Measurements from ENCODE around the gene LETM1.

LETM1 gene

DNA sequence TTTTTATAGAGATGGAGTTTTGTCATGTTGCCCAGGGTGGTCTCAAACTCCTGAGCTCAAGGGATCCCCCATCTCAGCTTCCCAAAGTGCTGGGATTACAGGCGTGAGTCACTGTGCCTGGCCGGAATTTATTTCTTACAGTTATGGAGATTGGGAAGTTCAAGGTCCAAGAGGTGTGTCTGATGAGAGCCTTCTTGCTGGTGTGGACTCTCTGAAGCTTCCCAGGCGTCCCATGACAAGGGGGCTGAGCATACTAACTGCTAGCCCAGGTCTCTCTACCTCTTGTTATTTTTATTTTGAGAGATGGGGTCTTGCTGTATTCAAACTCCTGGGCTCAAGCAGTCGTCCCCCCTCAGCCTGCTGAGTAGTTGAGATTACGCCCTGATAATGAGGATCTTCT lies 12.3 kb upstream of the LETM1 start:
- Histone ChIP-seq H2AK5ac (ENCODE audit: low read length) (no peak overlapping the region), H3K79me1 (ENCODE audit: low read length) (peaks cover 13% of the 10 kb centered on the region), H3K79me2 (ENCODE audit: control insufficient read depth, insufficient read depth, low read length, poor library complexity) (peaks cover 8% of the 10 kb centered on the region), H3K14ac (ENCODE audit: low read length) (no peak overlapping the region), H3K4me3 (ENCODE audit: low read depth, low read length) (no peak overlapping the region), H2AFZ (ENCODE audit: insufficient read depth, low read length, poor library complexity) (no peak overlapping the region), H4K12ac (ENCODE audit: low read depth, low read length) (no peak overlapping the region), H3K4ac (ENCODE audit: low read depth, low read length) (no peak overlapping the region), H3K9me3 (ENCODE audit: insufficient read depth, low read depth, low read length) (peaks cover 2% of the 10 kb centered on the region), H2BK120ac (ENCODE audit: insufficient read depth, low read length, poor library complexity) (no peak overlapping the region), H2BK12ac (ENCODE audit: low read length) (no peak overlapping the region), H3K27ac (ENCODE audit: low read depth, low read length) (no peak overlapping the region), H3K23ac (ENCODE audit: low read length) (no peak overlapping the region), H3K9ac (ENCODE audit: low read length) (no peak overlapping the region), H3K18ac (ENCODE audit: low read length) (no peak overlapping the region), H4K91ac (ENCODE audit: low read depth, low read length) (no peak overlapping the region), H4K8ac (ENCODE audit: low read depth, low read length) (no peak overlapping the region), H2BK5ac (ENCODE audit: low read depth, low read length, poor library complexity) (no peak overlapping the region), H3K36me3 (ENCODE audit: control insufficient read depth in 1 of 2, insufficient read depth in 2 of 2, low read length in 2 of 2) (no peaks in the 10 kb centered on the region), H3K4me2 (ENCODE audit: low read length) (no peak overlapping the region), H3K27me3 (ENCODE audit: insufficient read depth, low read length) (peaks cover under 1% of the 10 kb centered on the region), H3K4me1 (ENCODE audit: control insufficient read depth in 1 of 2, insufficient read depth in 2 of 2, low read length in 2 of 2) (peaks cover 0 to 3% of the 10 kb centered on the region in 2 experiments)
- WGBS (ENCODE audit: extremely low coverage, insufficient coverage, insufficient read length), result no CpG with 5 or more reads among the region's 5 CpGs
- DNase-seq, result no peak

DNA sequence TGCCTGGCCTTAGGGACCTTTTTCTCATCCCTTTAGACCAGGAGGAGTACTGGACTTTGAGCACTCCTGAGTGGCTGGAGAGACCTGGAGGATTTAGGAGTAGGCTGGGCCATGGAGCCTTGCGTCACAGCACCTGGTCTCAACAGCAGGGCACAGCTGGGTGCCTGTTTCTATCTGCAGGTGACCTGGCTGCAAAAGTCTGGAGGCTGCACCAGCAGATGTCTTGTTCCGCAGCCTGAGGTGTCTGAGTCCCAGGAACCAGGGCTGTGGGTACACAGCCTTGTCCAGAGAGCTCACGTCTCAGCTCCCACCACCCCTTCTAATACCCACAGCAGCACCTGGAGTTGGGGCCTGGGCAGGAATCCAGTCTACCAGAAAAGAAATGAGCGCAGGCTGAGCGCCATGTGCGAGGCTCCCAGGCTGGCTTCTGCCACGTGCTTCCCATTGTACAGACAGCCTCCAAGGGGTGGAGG lies 10.3 kb upstream of the LETM1 start:
- Histone ChIP-seq H3K27ac (ENCODE audit: low read depth, low read length) (no peak overlapping the region), H3K9ac (ENCODE audit: low read length) (no peak overlapping the region), H3K4me2 (ENCODE audit: low read length) (no peak overlapping the region), H3K4me1 (ENCODE audit: control insufficient read depth in 1 of 2, insufficient read depth in 2 of 2, low read length in 2 of 2) (peaks cover 0 to 3% of the 10 kb centered on the region in 2 experiments), H3K23ac (ENCODE audit: low read length) (no peak overlapping the region), H3K4me3 (ENCODE audit: low read depth, low read length) (no peak overlapping the region), H3K79me2 (ENCODE audit: control insufficient read depth, insufficient read depth, low read length, poor library complexity) (peaks cover 3% of the 10 kb centered on the region), H3K4ac (ENCODE audit: low read depth, low read length) (no peak overlapping the region), H2AFZ (ENCODE audit: insufficient read depth, low read length, poor library complexity) (no peak overlapping the region), H3K36me3 (ENCODE audit: control insufficient read depth in 1 of 2, insufficient read depth in 2 of 2, low read length in 2 of 2) (no peaks in the 10 kb centered on the region), H3K9me3 (ENCODE audit: insufficient read depth, low read depth, low read length) (peaks cover 2% of the 10 kb centered on the region), H3K27me3 (ENCODE audit: insufficient read depth, low read length) (peaks cover 10% of the 10 kb centered on the region), H2AK5ac (ENCODE audit: low read length) (no peak overlapping the region), H2BK120ac (ENCODE audit: insufficient read depth, low read length, poor library complexity) (no peak overlapping the region), H3K79me1 (ENCODE audit: low read length) (peaks cover 6% of the 10 kb centered on the region), H2BK5ac (ENCODE audit: low read depth, low read length, poor library complexity) (no peak overlapping the region), H4K91ac (ENCODE audit: low read depth, low read length) (no peak overlapping the region), H2BK12ac (ENCODE audit: low read length) (no peak overlapping the region), H3K18ac (ENCODE audit: low read length) (no peak overlapping the region), H4K8ac (ENCODE audit: low read depth, low read length) (no peak overlapping the region), H4K12ac (ENCODE audit: low read depth, low read length) (no peak overlapping the region), H3K14ac (ENCODE audit: low read length) (no peak overlapping the region)
- no CpG with 5 or more reads among the region's 7 CpGs for WGBS (ENCODE audit: extremely low coverage, insufficient coverage, insufficient read length)
- no peak for DNase-seq

DNA sequence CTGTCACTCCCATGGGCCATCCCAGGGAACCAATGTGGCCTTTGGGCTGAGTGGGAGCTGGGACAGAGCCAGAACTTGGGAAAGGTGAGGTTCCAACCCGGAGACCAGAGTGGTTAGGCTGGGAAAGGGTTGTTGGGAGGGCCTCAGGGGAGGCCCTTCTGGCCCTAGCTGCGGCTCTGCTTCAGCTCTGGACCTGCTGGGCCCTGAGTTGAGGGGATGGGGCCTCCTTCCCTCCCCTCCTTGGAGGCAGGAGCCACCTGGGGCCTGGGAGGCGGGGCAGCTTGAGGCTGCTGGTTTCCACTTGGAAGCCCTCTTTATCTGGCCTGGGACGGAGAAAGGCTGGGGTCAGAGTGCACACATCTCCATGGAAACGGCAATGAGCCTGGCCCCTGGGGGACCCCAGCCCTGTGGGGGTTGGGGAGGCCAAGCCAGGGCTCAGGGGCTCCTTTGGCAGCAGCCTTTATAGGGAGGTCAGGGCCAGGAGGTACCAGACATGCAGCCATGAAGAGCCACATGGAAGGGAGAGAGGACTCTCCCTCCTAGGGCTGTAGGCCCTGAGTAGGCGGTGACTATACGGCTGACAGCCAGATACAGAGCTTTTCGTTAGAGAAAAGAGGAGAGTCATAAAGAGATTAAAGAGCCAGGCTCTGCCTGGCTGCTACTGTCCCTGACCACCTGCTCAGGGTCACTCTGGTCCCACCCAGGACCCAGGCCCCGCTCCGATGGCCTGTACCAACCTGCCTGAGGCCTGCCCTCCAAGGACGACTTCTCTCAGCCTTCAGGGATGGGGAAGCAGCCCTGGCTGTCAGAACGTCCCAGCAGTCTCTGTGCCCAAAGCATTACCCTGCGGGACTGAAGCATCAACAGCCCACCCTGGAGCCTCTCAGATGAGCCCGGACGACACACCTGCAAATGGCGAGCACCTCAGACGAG lies 8.4 kb upstream of the LETM1 start:
- H2AFZ ChIP-seq (ENCODE audit: insufficient read depth, low read length, poor library complexity), result no peak overlapping the region
- no peaks in the 10 kb centered on the region for H3K4me1 ChIP-seq (ENCODE audit: control insufficient read depth in 1 of 2, insufficient read depth in 2 of 2, low read length in 2 of 2)
- H2BK120ac ChIP-seq (ENCODE audit: insufficient read depth, low read length, poor library complexity), result no peak overlapping the region
- no peaks in the 10 kb centered on the region for H3K79me2 ChIP-seq (ENCODE audit: control insufficient read depth, insufficient read depth, low read length, poor library complexity)
- H4K91ac ChIP-seq (ENCODE audit: low read depth, low read length), result no peak overlapping the region
- H3K27me3 ChIP-seq (ENCODE audit: insufficient read depth, low read length), result peaks cover 10% of the 10 kb centered on the region
- no peak overlapping the region for H3K18ac ChIP-seq (ENCODE audit: low read length)
- H3K4me2 ChIP-seq (ENCODE audit: low read length), result no peak overlapping the region
- H3K27ac ChIP-seq (ENCODE audit: low read depth, low read length), result no peak overlapping the region
- H3K4ac ChIP-seq (ENCODE audit: low read depth, low read length), result no peak overlapping the region
- H3K79me1 ChIP-seq (ENCODE audit: low read length), result no peaks in the 10 kb centered on the region
- no peak overlapping the region for H3K23ac ChIP-seq (ENCODE audit: low read length)
- no peak overlapping the region for H4K12ac ChIP-seq (ENCODE audit: low read depth, low read length)
- H2BK12ac ChIP-seq (ENCODE audit: low read length), result no peak overlapping the region
- no CpG with 5 or more reads among the region's 17 CpGs for WGBS (ENCODE audit: extremely low coverage, insufficient coverage, insufficient read length)
- no peak for DNase-seq
- H3K4me3 ChIP-seq (ENCODE audit: low read depth, low read length), result no peak overlapping the region
- H3K36me3 ChIP-seq (ENCODE audit: control insufficient read depth in 1 of 2, insufficient read depth in 2 of 2, low read length in 2 of 2), result no peaks in the 10 kb centered on the region
- peaks cover 2% of the 10 kb centered on the region for H3K9me3 ChIP-seq (ENCODE audit: insufficient read depth, low read depth, low read length)
- no peak overlapping the region for H3K9ac ChIP-seq (ENCODE audit: low read length)
- H4K8ac ChIP-seq (ENCODE audit: low read depth, low read length), result no peak overlapping the region
- H2BK5ac ChIP-seq (ENCODE audit: low read depth, low read length, poor library complexity), result no peak overlapping the region
- H3K14ac ChIP-seq (ENCODE audit: low read length), result no peak overlapping the region
- no peak overlapping the region for H2AK5ac ChIP-seq (ENCODE audit: low read length)

DNA sequence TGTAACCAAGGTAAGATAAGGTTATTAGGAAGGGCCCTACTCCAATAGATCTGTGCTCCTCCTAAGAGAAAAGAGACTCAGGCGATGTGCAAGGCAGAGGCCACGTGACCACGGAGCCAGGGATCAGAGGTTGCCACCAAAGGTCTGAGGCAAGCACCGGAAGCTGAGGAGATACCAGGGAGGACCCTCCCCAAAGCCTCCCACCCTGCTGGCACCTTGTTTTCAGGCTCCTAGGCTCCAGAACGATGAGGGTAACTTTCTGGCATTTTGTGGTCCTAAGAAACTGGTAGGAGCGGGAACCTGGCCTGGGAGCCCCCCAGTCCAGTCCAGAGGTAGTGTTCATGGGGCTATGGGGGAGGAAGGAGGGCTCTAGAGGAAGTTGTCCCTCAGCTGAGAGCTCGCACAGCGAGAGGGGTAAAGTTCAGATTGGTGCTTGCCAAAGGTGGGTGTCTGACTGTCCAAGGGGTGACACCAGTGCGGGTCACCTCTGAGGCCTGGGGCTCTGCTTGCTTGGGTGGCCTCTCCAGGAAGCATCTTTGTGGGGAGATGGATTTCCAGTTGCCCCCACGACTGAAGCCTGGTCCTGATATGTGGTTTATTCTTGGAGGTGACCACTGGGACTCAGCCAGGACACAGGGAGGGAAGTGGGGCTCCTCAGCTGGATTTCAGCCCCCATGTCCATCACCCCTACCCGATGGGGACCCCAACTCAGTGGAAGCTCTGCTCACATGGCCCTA lies 7.5 kb upstream of the LETM1 start:
- Histone ChIP-seq H3K4me2 (ENCODE audit: low read length) (no peak overlapping the region), H3K9me3 (ENCODE audit: insufficient read depth, low read depth, low read length) (peaks cover 2% of the 10 kb centered on the region), H4K91ac (ENCODE audit: low read depth, low read length) (no peak overlapping the region), H2BK120ac (ENCODE audit: insufficient read depth, low read length, poor library complexity) (no peak overlapping the region), H4K8ac (ENCODE audit: low read depth, low read length) (no peak overlapping the region), H3K4me1 (ENCODE audit: control insufficient read depth in 1 of 2, insufficient read depth in 2 of 2, low read length in 2 of 2) (no peaks in the 10 kb centered on the region), H3K14ac (ENCODE audit: low read length) (no peak overlapping the region), H2BK12ac (ENCODE audit: low read length) (no peak overlapping the region), H2BK5ac (ENCODE audit: low read depth, low read length, poor library complexity) (no peak overlapping the region), H3K79me2 (ENCODE audit: control insufficient read depth, insufficient read depth, low read length, poor library complexity) (no peaks in the 10 kb centered on the region), H3K18ac (ENCODE audit: low read length) (no peak overlapping the region), H2AK5ac (ENCODE audit: low read length) (no peak overlapping the region), H3K27ac (ENCODE audit: low read depth, low read length) (no peak overlapping the region), H3K4me3 (ENCODE audit: low read depth, low read length) (no peak overlapping the region), H4K12ac (ENCODE audit: low read depth, low read length) (no peak overlapping the region), H3K27me3 (ENCODE audit: insufficient read depth, low read length) (peaks cover 10% of the 10 kb centered on the region), H3K23ac (ENCODE audit: low read length) (no peak overlapping the region), H3K9ac (ENCODE audit: low read length) (no peak overlapping the region), H3K4ac (ENCODE audit: low read depth, low read length) (no peak overlapping the region), H3K79me1 (ENCODE audit: low read length) (no peaks in the 10 kb centered on the region), H3K36me3 (ENCODE audit: control insufficient read depth in 1 of 2, insufficient read depth in 2 of 2, low read length in 2 of 2) (no peaks in the 10 kb centered on the region), H2AFZ (ENCODE audit: insufficient read depth, low read length, poor library complexity) (no peak overlapping the region)
- DNase-seq, result no peak
- whole genome bisulfite sequencing (ENCODE audit: extremely low coverage, insufficient coverage, insufficient read length), result no CpG with 5 or more reads among the region's 11 CpGs
